ENCODE data around the gene PLEKHM1.
"Not testable (repeated sequence)": the region's sequence is repeated elsewhere in the genome, so short reads cannot be mapped to it uniquely, and the experiment has no call there.

The PLEKHM1 gene

GRCh38 chr17:45490615-45491433 is at the start of gene PLEKHM1:
TSS of gene PLEKHM1 (minus strand) at chr17:45490721. CDS start at chr17:45482484, 8,237 bp downstream.
- peak; percentile 86 for DNase-seq (ENCODE audit: low spot score)

DNA sequence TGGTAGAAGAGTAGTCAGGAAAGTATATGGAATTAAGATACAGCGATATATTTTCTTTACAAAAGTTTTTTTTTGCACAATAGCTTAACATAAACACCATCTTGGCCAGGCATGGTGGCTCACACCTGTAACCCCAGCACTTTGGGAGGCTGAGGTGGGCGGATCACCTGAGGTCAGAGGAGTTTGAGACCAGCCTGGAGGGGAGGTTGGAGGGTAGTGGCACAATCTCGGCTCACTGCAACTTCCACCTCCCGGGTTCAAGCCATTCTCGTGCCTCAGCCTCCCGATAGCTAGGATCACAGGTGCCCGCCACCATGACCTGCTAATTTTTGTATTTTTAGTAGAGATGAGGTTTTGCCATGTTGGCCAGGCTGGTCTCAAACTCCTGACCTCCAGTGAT is 47.6 kb upstream of the PLEKHM1 start:
- DNase-seq (ENCODE audit: low spot score): not testable (repeated sequence)

GRCh38 chr17:45506072-45506471 is 15.6 kb upstream of the PLEKHM1 start:
- DNase-seq (ENCODE audit: low spot score): not testable (repeated sequence)

DNA sequence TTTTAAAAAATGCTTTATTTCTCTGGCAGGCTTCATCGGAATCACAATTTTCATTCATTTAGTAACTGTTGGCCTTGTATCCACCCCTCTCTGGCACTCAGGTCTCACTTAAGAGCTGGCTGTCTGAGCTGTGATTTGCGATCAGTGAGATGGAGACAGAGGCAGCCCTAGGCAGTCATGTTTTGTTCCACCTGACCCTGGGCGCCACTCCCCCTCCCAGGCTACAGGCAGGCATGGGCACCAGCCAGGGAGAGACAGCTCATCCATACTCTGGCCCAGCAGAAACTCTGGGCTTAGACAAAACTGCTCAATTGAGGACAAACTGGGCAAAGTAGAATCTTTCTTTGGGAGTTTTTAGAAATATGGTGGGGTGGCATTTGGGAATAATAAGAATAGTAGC is 14.7 kb upstream of the PLEKHM1 start:
- DNase-seq (ENCODE audit: low spot score): not testable (repeated sequence)

DNA sequence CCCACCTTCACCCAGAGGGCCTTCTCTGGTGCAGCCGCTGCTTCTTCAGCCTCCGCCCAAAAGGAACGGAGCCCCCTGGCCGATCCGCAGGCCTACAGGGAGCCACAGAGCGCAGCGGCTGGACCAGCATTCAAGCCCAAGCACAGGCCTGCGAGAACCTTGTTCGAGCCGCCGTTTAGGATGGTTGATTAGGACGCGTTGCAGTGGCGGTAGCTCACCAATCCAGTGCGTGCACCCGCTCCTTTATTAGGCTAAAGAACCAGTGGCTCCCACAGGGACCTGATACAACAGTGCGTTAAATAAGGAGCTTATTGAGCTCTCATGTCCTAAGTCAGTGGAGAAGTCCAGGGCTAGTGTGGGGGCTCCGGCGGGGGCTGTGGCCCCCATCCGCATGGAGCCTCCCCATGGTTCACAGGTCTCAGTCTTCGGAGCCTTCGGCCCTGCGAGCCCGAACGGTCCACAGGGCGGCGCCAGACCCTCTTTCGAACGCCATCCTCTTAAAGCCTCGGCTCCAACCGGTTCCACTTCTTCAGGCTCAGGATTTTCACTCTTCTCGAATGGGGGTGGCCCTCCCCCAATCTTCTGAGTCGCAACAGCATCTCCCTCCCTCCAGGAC is 10.7 kb upstream of the PLEKHM1 start:
- not testable (repeated sequence) for DNase-seq (ENCODE audit: low spot score)

DNA sequence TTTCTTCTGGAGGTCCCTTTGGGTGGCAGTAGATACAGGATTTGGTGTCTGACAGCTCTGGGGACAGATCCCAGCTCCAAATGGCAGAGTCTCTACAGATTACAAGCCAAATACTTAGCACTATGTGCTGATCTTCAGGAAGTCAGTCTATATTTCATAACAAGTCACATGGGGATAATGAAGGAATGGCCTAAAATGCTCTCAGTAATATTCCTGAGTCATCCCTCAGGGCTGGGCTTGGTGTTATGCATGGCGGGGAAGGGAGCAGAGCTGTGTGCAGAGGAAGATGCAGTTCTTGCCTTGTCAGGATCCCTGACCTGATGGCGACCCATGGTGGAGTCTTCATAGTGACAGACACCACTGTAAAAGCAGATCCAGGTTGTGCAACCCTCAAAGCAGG is 10.0 kb upstream of the PLEKHM1 start:
- DNase-seq (ENCODE audit: low spot score): not testable (repeated sequence)

DNA sequence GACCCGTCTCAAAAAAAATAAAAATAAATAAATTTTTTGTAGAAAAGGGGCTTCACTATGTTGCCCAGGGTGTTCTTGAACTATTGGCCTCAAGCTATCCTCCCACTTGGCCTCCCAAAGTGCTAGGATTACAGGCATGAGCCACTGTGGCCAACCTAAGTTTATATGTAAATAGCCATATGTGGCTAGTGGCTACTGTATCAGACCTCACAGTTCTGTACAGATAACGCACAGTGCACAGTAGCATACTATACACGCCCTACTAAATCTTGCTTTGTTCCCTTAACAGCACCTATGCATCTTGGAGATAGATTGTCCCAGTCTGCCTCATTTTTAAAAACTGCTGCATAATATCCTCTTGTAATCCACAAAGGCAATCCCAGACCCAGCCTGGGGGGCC is 8.7 kb upstream of the PLEKHM1 start:
- DNase-seq (ENCODE audit: low spot score): not testable (repeated sequence)

GRCh38 chr17:45498377-45498776 is 7.9 kb upstream of the PLEKHM1 start:
- DNase-seq (ENCODE audit: low spot score): not testable (repeated sequence)

- not testable (repeated sequence) for DNase-seq (ENCODE audit: low spot score)
These were observed 6.9 kb upstream of the PLEKHM1 start for GRCh38 chr17:45497449-45497848.

DNA sequence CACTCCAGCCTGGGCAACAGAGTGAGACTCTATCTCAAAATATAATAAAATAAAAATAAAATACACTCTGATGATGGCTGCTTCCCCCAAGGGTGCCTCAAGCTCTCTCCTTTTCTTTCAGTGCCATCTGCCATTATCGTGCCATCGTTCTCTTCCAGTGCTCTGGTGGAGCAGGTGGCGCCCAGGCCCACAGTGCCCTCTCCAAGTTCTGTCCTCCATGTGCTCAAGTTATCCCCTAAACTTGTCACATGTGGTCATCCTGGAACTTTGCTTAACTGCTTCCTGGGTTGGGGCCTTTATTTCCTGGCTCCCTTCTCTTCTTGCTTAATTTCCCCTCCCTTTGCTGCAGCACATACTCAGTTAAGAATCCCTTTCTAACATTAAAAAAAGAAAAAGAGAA is 6.0 kb upstream of the PLEKHM1 start:
- DNase-seq (ENCODE audit: low spot score): not testable (repeated sequence)

DNA sequence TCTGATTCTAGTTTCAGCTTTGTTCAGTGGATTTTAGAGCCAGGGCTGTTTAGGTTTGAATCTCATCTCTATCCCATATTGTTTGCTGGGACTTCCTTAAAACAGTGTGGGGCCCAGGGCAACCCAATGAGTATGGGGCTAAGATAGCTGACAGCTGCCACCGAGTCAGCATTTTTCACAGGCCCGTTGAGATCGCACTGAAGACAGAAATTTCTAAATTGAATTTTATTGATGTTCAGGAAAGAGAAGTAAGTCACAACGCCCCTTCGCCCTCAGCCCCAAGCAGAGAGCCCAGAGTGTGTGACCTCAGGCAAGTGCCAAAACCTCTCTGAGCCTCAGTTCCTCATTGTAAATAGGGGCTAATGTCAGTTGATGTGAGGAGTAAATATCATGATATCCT is 4.0 kb upstream of the PLEKHM1 start:
- not testable (repeated sequence) for DNase-seq (ENCODE audit: low spot score)

- DNase-seq (ENCODE audit: low spot score): not testable (repeated sequence)
These were observed 1.6 kb upstream of the PLEKHM1 start for GRCh38 chr17:45492156-45492555.

DNA sequence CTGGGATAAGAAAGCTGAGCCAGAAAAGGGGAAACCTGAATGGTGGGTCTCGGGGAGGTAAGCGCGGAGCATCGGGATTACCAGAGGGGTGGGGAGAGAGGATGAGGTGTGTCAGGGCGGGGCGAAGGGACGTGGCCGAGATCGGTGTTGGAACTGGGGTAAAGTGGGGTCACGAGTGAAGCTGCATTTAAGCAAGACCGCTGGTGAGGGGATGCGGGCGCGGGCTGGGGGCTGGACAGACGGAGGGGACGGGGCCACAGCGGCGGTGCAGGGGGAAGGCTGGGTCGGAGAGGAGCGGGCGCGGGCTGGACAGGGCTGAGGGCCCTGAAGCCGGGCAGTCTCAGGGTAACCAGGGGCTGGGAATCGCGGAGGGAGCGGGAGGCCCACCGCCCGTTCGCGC is 323 bp downstream of the PLEKHM1 start:
- DNase-seq (ENCODE audit: low spot score): not testable (repeated sequence)

GRCh38 chr17:45487704-45488103 is 2.8 kb downstream of the PLEKHM1 start:
- not testable (repeated sequence) for DNase-seq (ENCODE audit: low spot score)

DNA sequence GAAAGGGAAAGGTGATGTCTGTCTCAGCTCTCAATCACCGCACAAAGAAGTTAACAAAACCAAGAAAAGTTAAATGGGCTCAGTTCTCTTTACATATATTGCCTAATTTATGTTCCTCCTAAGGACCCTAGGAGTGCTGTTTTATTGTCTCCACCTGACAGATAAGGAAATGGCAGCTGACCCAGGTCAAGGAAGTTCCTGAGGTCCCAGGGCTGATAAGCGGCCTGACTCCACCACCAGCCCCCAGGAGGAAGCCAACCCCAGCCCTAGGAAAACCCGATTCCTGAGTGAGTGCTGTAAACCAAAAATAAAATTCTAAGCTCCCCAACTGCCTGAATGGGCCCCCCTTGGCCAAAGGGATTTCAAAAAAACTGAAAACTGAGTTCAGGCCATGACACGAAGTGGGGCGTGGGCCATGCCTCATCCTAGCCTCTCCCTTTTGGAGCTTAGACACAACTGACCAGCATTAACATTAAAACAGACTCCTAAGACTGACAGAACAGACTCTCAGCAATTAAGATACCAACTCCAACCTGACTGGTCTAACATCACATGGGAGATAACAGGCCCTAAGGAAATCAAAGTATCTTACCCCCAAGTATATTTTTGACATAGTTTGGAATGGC is 6.8 kb downstream of the PLEKHM1 start:
- DNase-seq (ENCODE audit: low spot score): not testable (repeated sequence)

DNA sequence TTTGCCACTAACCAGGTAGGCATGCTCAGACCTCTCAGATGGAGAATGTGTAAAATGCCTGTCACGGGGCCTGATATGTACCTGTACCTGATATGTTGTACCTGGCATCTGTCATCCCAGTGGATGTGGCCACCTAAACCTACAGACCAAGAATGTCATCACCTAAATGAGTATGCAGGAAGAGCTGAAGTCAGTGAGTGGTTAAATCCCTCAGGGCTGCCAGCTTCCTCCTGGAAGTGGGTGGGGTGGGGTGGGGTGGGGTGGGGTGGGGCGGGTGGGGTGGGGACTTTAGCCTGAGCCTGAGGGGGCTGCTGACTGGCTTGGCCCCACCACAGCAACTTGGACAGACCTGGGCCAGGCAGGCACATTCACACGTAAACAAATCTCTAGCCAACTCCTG is 7.3 kb downstream of the PLEKHM1 start:
- not testable (repeated sequence) for DNase-seq (ENCODE audit: low spot score)

DNA sequence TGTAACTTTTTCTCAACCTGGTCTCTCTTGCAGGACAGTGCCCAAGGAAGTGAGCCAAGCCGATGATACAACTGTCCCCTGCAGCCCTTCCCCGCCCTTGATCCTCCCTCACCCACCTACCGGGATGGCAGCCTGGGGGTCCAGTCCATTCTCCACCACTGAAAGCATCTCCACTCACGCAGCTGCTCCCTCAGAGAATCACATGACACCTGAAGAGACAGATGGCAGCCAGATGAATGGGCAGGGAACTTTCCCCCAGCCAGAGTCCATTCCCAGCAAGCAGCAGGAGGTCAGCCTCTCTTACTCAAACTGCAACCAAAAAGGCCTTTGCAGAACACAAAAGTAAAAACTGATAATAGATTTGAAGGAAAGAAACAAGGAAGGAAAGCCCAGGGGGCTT is 8.2 kb downstream of the PLEKHM1 start:
- not testable (repeated sequence) for DNase-seq (ENCODE audit: low spot score)

DNA sequence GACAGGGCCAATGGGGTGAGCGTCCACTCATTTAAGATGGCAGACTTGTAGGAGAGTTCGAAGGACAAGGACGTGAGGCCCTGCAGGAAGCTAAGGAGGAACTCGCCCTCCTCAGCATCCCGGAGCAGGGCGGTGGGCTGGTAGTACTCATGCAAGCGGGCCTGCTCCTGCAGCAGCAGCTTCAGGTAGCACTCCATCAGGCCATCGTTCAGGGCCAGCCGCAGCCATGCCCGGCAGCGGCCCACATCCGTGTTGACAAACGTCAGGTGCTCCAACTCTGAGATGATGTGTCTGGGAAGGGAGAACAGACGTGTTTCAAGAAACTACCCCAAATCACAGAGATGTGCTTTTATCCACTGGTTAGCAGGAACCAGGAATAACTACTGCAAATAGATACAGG is 15.1 kb downstream of the PLEKHM1 start:
- not testable (repeated sequence) for DNase-seq (ENCODE audit: low spot score)

DNA sequence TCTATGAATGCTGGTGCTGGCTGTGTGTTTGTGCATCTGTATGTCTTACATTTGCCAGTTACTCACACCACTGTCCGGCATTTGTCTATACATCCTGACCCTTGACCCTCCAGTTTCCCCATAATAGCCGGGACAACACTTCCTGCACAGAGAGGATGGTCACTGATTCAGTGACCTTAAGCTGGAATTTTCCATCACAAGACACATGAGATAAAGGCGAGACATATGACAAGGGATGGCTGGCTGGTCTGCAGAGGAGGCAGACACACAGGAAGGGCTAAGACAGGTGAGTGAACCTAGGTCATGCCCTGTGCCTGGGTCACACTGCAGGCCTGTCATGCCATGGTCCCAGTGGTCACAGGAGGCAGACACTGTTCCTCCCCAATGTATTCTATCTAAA is 18.3 kb downstream of the PLEKHM1 start:
- not testable (repeated sequence) for DNase-seq (ENCODE audit: low spot score)

GRCh38 chr17:45469204-45469563 is 21.3 kb downstream of the PLEKHM1 start:
- DNase-seq (ENCODE audit: low spot score): not testable (repeated sequence)

GRCh38 chr17:45468293-45469203 is 22.0 kb downstream of the PLEKHM1 start:
- DNase-seq (ENCODE audit: low spot score): not testable (repeated sequence)

Measured in activated CD4-positive, alpha-beta T cell treated with anti-CD3 and anti-CD28 coated beads, Interleukin-2, Interleukin-4, amounts not matched to agents 100 ng/mL and 50 ng/mL, durations not matched to agents 16 hours and 8 hours (primary cell).